ENCODE results near the gene P2RX7.
"Not testable (repeated sequence)": the region's sequence is repeated elsewhere in the genome, so short reads cannot be mapped to it uniquely, and the experiment has no call there.

- TF ChIP-seq, protein P1, sequence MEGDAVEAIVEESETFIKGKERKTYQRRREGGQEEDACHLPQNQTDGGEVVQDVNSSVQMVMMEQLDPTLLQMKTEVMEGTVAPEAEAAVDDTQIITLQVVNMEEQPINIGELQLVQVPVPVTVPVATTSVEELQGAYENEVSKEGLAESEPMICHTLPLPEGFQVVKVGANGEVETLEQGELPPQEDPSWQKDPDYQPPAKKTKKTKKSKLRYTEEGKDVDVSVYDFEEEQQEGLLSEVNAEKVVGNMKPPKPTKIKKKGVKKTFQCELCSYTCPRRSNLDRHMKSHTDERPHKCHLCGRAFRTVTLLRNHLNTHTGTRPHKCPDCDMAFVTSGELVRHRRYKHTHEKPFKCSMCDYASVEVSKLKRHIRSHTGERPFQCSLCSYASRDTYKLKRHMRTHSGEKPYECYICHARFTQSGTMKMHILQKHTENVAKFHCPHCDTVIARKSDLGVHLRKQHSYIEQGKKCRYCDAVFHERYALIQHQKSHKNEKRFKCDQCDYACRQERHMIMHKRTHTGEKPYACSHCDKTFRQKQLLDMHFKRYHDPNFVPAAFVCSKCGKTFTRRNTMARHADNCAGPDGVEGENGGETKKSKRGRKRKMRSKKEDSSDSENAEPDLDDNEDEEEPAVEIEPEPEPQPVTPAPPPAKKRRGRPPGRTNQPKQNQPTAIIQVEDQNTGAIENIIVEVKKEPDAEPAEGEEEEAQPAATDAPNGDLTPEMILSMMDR (IDR thresholded peaks at IDR 0.05 in 2 of 3, conservative IDR thresholded peaks at IDR 0.05 in 1 of 3; ENCODE audit: insufficient read depth in 2 of 3, low read depth in 1 of 3, low read length in 3 of 3), result peak; percentile 84 to 93 (median 89)
- not testable (repeated sequence) for TF ChIP-seq EZH2, SPI1 (IDR thresholded peaks at IDR 0.05; ENCODE audit: borderline replicate concordance, low read depth, low read length)
Measured at GRCh38 chr12:121229826-121230537, 97.3 kb downstream of the P2RX7 start.
